K562 (cell line): ENCODE data around the gene PCSK2. TPM values are rescaled to one million over a fixed set of nuclear protein-coding genes. Genes with fewer than 3 reads are reported as not detected.

Experiments used
- ATAC-seq: fragments of 200-7000 bp; cut with Tn5 transposase; 3 replicates; pipeline ENCODE4 v1.9.1; 2020; ENCODE audit warnings: moderate library complexity
- BruUV-seq: library from RNA; stranded (reverse); fragments of 400-500 nt; replicated peaks from 2 replicates; lab custom pipeline; 2021; lab: Mats Ljungman, UMichigan
- CTCF ChIA-PET: fragments of 300-600 bp; formaldehyde crosslinking; extraction: SDS; loops from one replicate; lab custom pipeline; 2021; ENCODE audit warnings: low intra/inter-chr PET ratio; lab: Yijun Ruan, JAX
- POLR2A ChIA-PET: fragments of 300-600, 350-650 bp; sonication (Branson Sonifier 250); formaldehyde crosslinking; extraction: SDS; loops from one replicate; lab custom pipeline; 2021; ENCODE audit warnings: antibody characterized with exemption, inconsistent platforms; lab: Yijun Ruan, JAX
- DNase-seq, 4 experiments: peaks; one replicate each; pipeline versions ENCODE4 v3.0.0 to v3.0.0-alpha.2; 2011 to 2018; ENCODE audit warnings: low spot score in 3 of 4, mixed read lengths in 3 of 4; ENCODE audit errors: extremely low read depth in 1 of 4
- FAIRE-seq: peaks from 2 replicates; lab custom pipeline; 2011; peaks lifted over from hg19 to GRCh38; lab: Jason Lieb, UNC
- H2AFZ ChIP-seq: 2 replicates; pipeline ENCODE4 v1.6.0; 2011; ENCODE audit warnings: low read depth, low read length, control low read depth, inconsistent platforms
- H3K27ac ChIP-seq: fragments of 200-600 bp; 3 replicates; pipeline ENCODE4 v1.8.0; 2011; ENCODE audit warnings: low read depth, mild to moderate bottlenecking, control low read depth, inconsistent platforms, low read length, moderate library complexity, mixed read lengths; ENCODE audit errors: extremely low read depth
- H3K27me3 ChIP-seq, 2 experiments: fragments of 300-600 bp in 1 of 2; 2 replicates in 1 of 2; 3 replicates in 1 of 2; pipeline versions ENCODE4 v1.6.0 to v1.8.0; 2011; ENCODE audit warnings: inconsistent platforms in 2 of 2, low read length in 2 of 2, mild to moderate bottlenecking in 1 of 2, mixed read lengths in 1 of 2, moderate library complexity in 1 of 2; ENCODE audit not compliant: control insufficient read depth in 2 of 2, insufficient read depth in 2 of 2
- H3K36me3 ChIP-seq: fragments of 300-600 bp; 3 replicates; pipeline ENCODE4 v1.8.0; 2011; ENCODE audit warnings: mild to moderate bottlenecking, low read length, inconsistent platforms; ENCODE audit not compliant: control insufficient read depth, insufficient read depth
- H3K4me1 ChIP-seq, 2 experiments: fragments of 200-600 bp in 1 of 2; replicated peaks in 1 of 2; 2 replicates in 1 of 2; 3 replicates in 1 of 2; pipeline versions ENCODE4 v1.5.1 to v1.8.0; 2011; ENCODE audit warnings: inconsistent platforms in 2 of 2, low read length in 2 of 2, mild to moderate bottlenecking in 1 of 2, mixed read lengths in 1 of 2, moderate library complexity in 1 of 2; ENCODE audit not compliant: control insufficient read depth in 2 of 2, insufficient read depth in 2 of 2
- H3K4me2 ChIP-seq: 2 replicates; pipeline ENCODE4 v1.6.1; 2011; ENCODE audit warnings: low read length, control low read depth, inconsistent platforms, mixed read lengths; ENCODE audit not compliant: insufficient read depth
- H3K4me3 ChIP-seq: fragments of 200-600 bp; sonication (generic), shearing (Covaris generic); 2 replicates; pipeline ENCODE4 v1.5.1; 2016; ENCODE audit warnings: control low read depth, inconsistent platforms
- H3K79me2 ChIP-seq: fragments of 200-600 bp; 3 replicates; pipeline ENCODE4 v1.8.0; 2011; ENCODE audit warnings: low read length, inconsistent platforms; ENCODE audit not compliant: control insufficient read depth, insufficient read depth
- H3K9ac ChIP-seq, 2 experiments: 2 replicates each; pipeline versions ENCODE4 v1.6.0 to v1.6.1; 2011; ENCODE audit warnings: low read depth in 2 of 2, low read length in 2 of 2, control low read depth in 1 of 2, inconsistent platforms in 1 of 2, mild to moderate bottlenecking in 1 of 2, mixed read lengths in 1 of 2; ENCODE audit not compliant: insufficient read depth in 1 of 2
- H3K9me1 ChIP-seq: one replicate; pipeline ENCODE4 v1.6.0; 2011; ENCODE audit warnings: inconsistent platforms, mild to moderate bottlenecking, low read length, moderate library complexity; ENCODE audit not compliant: control insufficient read depth, insufficient read depth
- H3K9me3 ChIP-seq: replicated peaks from 2 replicates; pipeline ENCODE4 v1.5.1; 2011; ENCODE audit warnings: low read depth, low read length, inconsistent platforms; ENCODE audit not compliant: control insufficient read depth, insufficient read depth
- H4K20me1 ChIP-seq: replicated peaks from 2 replicates; pipeline ENCODE4 v1.6.1; 2011; ENCODE audit warnings: low read length, inconsistent platforms, mixed read lengths; ENCODE audit not compliant: control insufficient read depth, insufficient read depth
- ASH1L ChIP-seq: fragments of 450-650 bp; IDR thresholded peaks from 2 replicates; pipeline ENCODE4 v1.6.1; 2018; ENCODE audit warnings: borderline replicate concordance, mild to moderate bottlenecking, low read depth; ENCODE audit not compliant: partially characterized antibody
- BRD9 ChIP-seq: fragments of 450-650 bp; IDR thresholded peaks from 2 replicates; pipeline ENCODE4 v1.6.1; 2018; ENCODE audit warnings: low read depth; ENCODE audit not compliant: partially characterized antibody
- CBFA2T3 ChIP-seq: fragments of 450-650 bp; IDR thresholded peaks from 2 replicates; pipeline ENCODE4 v1.6.1; 2017
- CREB3 ChIP-seq: fragments of 450-650 bp; conservative IDR thresholded peaks from 2 replicates; pipeline ENCODE4 v1.6.1; 2016; ENCODE audit warnings: missing genetic modification characterization, low read depth, mild to moderate bottlenecking, missing compliant biosample characterization, moderate library complexity
- HOXB6 ChIP-seq: fragments of 250-450 bp; sonication (Bioruptor Pico); IDR thresholded peaks from 2 replicates; pipeline ENCODE4 v1.5.1; 2022; ENCODE audit warnings: mild to moderate bottlenecking, borderline replicate concordance
- MIER1 ChIP-seq: fragments of 450-650 bp; IDR thresholded peaks from 2 replicates; pipeline ENCODE4 v1.6.1; 2016; ENCODE audit warnings: antibody characterized with exemption, mild to moderate bottlenecking, low read depth
- MTF1 ChIP-seq: fragments of 250-450 bp; sonication (Bioruptor Pico); IDR thresholded peaks from 2 replicates; pipeline ENCODE4 v1.9.0; 2021; ENCODE audit warnings: moderate library complexity, mild to moderate bottlenecking, inconsistent platforms, borderline replicate concordance
- NFXL1 ChIP-seq: fragments of 450-650 bp; formaldehyde crosslinking; IDR thresholded peaks from 2 replicates; pipeline ENCODE4 v1.4.0; 2021; ENCODE audit warnings: mild to moderate bottlenecking
- PBX2 ChIP-seq, 2 experiments: IDR thresholded peaks in 1 of 2; conservative IDR thresholded peaks in 1 of 2; 2 replicates each; pipeline ENCODE4 v1.6.1; 2016; ENCODE audit warnings: low read depth in 2 of 2, mild to moderate bottlenecking in 1 of 2, missing compliant biosample characterization in 1 of 2, missing genetic modification characterization in 1 of 2, moderate library complexity in 1 of 2
- SETDB1 ChIP-seq: IDR thresholded peaks from one replicate; pipeline ENCODE4 v1.6.1; 2012; ENCODE audit warnings: low read length, control low read depth, inconsistent platforms
- SOX6 ChIP-seq: fragments of 450-650 bp; IDR thresholded peaks from 2 replicates; pipeline ENCODE4 v1.6.1; 2014; ENCODE audit warnings: mild to moderate bottlenecking
- SRSF3 ChIP-seq: fragments of 200-400 bp; formaldehyde crosslinking; IDR thresholded peaks from 2 replicates; pipeline ENCODE4 v1.6.1; 2016; ENCODE audit warnings: mild to moderate bottlenecking, low read length, moderate library complexity; ENCODE audit not compliant: insufficient read depth
- UBTF ChIP-seq, 2 experiments: IDR thresholded peaks; 2 replicates each; pipeline ENCODE4 v1.6.1; 2012; ENCODE audit warnings: improper control_type of control experiment in 2 of 2, low read depth in 2 of 2, low read length in 2 of 2, borderline replicate concordance in 1 of 2
- ZNF12 ChIP-seq: sonication (generic); formaldehyde crosslinking; IDR thresholded peaks from 2 replicates; pipeline ENCODE4 v1.4.0; 2020; ENCODE audit warnings: mild to moderate bottlenecking, missing genetic modification reagents
- WGBS: fragments of 100-300 bp; shearing (Covaris generic); methylation state at CpG from one replicate; pipeline ENCODE4 v1.1.6; 2016; ENCODE audit warnings: low coverage, mixed read lengths; ENCODE audit not compliant: insufficient coverage; ENCODE audit errors: missing lambda C conversion rate; 5-methylcytosine and 5-hydroxymethylcytosine counted together
- in situ Hi-C: fragments of 300-500 bp; cut with MboI; formaldehyde crosslinking; loops from 4 replicates; pipeline ENCODE4 v1.15.0; 2018; ENCODE audit warnings: inconsistent platforms, mixed read lengths
- intact Hi-C: fragments of 100-400 bp; cut with micrococcal nuclease; formaldehyde crosslinking; loops from 2 replicates; pipeline ENCODE4 v1.14.2; 2022
- polyA plus RNA-seq, 8 experiments: library from polyadenylated mRNA; depleted of rRNA in 4 of 8; stranded (reverse) in 5 of 8; unstranded in 3 of 8; fragments of >200 nt; fragmentation: Nextera tagmentation in 2 of 8; fragmentation: Illumina TruSeq in 1 of 8; extraction: Ambion mirVana in 2 of 8; extraction: Trizol in 1 of 8; gene quantifications; 2 replicates each; pipeline versions ENCODE4 v1.2.1 to v1.2.3, GENCODE V29; 2011 to 2014; ENCODE audit warnings: inconsistent platforms in 1 of 8, missing spikeins in 1 of 8
- total RNA-seq, 7 experiments: library from RNA; depleted of rRNA in 6 of 7; stranded (reverse); fragments of >200 nt in 6 of 7; fragmentation: Illumina TruSeq in 2 of 7; extraction: Trizol in 2 of 7; gene quantifications; 2 replicates each; pipeline versions ENCODE4 v1.2.1 to v1.2.3, GENCODE V29; 2011 to 2021; ENCODE audit warnings: low replicate concordance in 1 of 7

Gene PCSK2
- total and polyA plus RNA-seq, 9 of the 15 experiments (the other 6 are each of a cell fraction or from before 2014, with no cell fraction given): 0.04 to 0.07 (median 0.05) TPM; not detected in 6

- no peaks in the 10 kb centered on the region for H3K79me2 ChIP-seq
- no peak overlapping the region for H3K27ac ChIP-seq
- ChIA-PET POLR2A (no interaction called here), CTCF (interaction anchor here (0.7 kb wide), 1 partner anchor 639 kb away, joined by 5 read pairs; no protein-coding TSS in a partner anchor)
- no peak overlapping the region for H2AFZ ChIP-seq
- H3K9ac ChIP-seq: no peak overlapping the region
- FAIRE-seq (no peak), ATAC-seq (no peak), DNase-seq (no peak)
- H3K4me1 ChIP-seq: peaks cover 0 to 4% of the 10 kb centered on the region in 2 experiments; a peak in 1 of 5 replicates
- no peak overlapping the region for H3K4me3 ChIP-seq
- no peaks in the 10 kb centered on the region for H3K9me1 ChIP-seq
- intact Hi-C loops: no loop called here
- BruUV-seq: no TSS peak
- H3K4me2 ChIP-seq: no peak overlapping the region
- H4K20me1 ChIP-seq: no peaks in the 10 kb centered on the region
- in situ Hi-C loops: no loop called here
- no peaks in the 10 kb centered on the region for H3K36me3 ChIP-seq
- no peaks in the 10 kb centered on the region for H3K9me3 ChIP-seq
- 10% methylated on average over 1 of the region's 1 CpG for WGBS
- H3K27me3 ChIP-seq: no peaks in the 10 kb centered on the region; a peak in 1 of 5 replicates
- TF ChIP-seq BRD9: no peak
- TF ChIP-seq HOXB6 (CRISPR knock-in tag): no peak
- TF ChIP-seq SOX6: no peak
- TF ChIP-seq PBX2 (CRISPR knock-in tag; IDR thresholded peaks at IDR 0.05; ENCODE audit: low read depth): no peak
- TF ChIP-seq PBX2 (tag; conservative IDR thresholded peaks at IDR 0.05; ENCODE audit: low read depth): no peak
- no peak for TF ChIP-seq NFXL1
- TF ChIP-seq MTF1 (CRISPR knock-in tag): no peak
- TF ChIP-seq SETDB1: no peak
- no peak for TF ChIP-seq CBFA2T3
- TF ChIP-seq ASH1L: no peak
- TF ChIP-seq ZNF12 (CRISPR knock-in tag): no peak
- TF ChIP-seq CREB3 (tag): no peak
- no peak for TF ChIP-seq MIER1
- TF ChIP-seq SRSF3: no peak
- TF ChIP-seq UBTF (IDR thresholded peaks at IDR 0.05; ENCODE audit: borderline replicate concordance in 1 of 2, low read depth in 2 of 2, low read length in 2 of 2): no peak
These were observed 214.9 kb downstream of the PCSK2 start for GRCh38 chr20:17441745-17442144.
